Spleen (tissue), 7 donors: ENCODE data around the gene C3orf20.

Experiments
- CTCF ChIP-seq, 11 experiments: fragments of 200-600 bp in 7 of 11; fragments of 450-650 bp in 4 of 11; sonication (generic) in 4 of 11; IDR thresholded peaks in 8 of 11; conservative IDR thresholded peaks in 3 of 11; 1 replicate in 7 of 11; 2 replicates in 4 of 11; pipeline versions ENCODE4 v1.4.0 to v1.8.0; 2016 to 2021; ENCODE audit warnings: antibody characterized with exemption in 11 of 11, inconsistent platforms in 4 of 11, mild to moderate bottlenecking in 1 of 11
- POLR2A ChIP-seq, 3 donors: fragments of 450-650 bp; IDR thresholded peaks; one replicate each; pipeline ENCODE4 v1.5.1; 2017; ENCODE audit warnings: antibody characterized with exemption in 3 of 3, mild to moderate bottlenecking in 1 of 3
- POLR2AphosphoS5 ChIP-seq, 3 donors: sonication (generic); formaldehyde crosslinking; IDR thresholded peaks; one replicate each; pipeline ENCODE4 v1.5.1; 2017; ENCODE audit warnings: antibody characterized with exemption in 3 of 3
- donor health status: DM: no; HTN: no; CAD: no; lungs with moderate emphysema.
- donor health status: DM: no; HTN: no; CAD: no.
- donor health status: DM: no; HTN: no; CAD: no.

- TF ChIP-seq POLR2AphosphoS5 (IDR thresholded peaks at IDR 0.05) (no peak), CTCF (IDR thresholded peaks at IDR 0.05 in 8 of 11, conservative IDR thresholded peaks at IDR 0.05 in 3 of 11) (no peak), POLR2A (IDR thresholded peaks at IDR 0.05) (no peak)
Observed at GRCh38 chr3:14775563-14775962, 100.6 kb downstream of the C3orf20 start.
